H7 (cell line): ENCODE results near the gene RCHY1. TPM values are rescaled to one million over a fixed set of nuclear protein-coding genes. Genes with fewer than 3 reads are reported as not detected.
A peak's percentile ranks its signal among the peaks of the same experiment; 100 is the strongest.

ENCODE experiments used
- DNase-seq: peaks from one replicate; pipeline ENCODE4 v3.0.0; 2012
- H3K27me3 ChIP-seq: 2 replicates; pipeline ENCODE4 v1.6.0; 2011; ENCODE audit warnings: mild to moderate bottlenecking, low read length; ENCODE audit not compliant: control insufficient read depth, insufficient read depth
- H3K36me3 ChIP-seq: replicated peaks from 2 replicates; pipeline ENCODE4 v1.5.1; 2011; ENCODE audit warnings: low read length; ENCODE audit not compliant: control insufficient read depth, insufficient read depth
- H3K4me3 ChIP-seq: 2 replicates; pipeline ENCODE4 v1.5.1; 2011; ENCODE audit warnings: low read depth, mild to moderate bottlenecking, control low read depth, low read length, moderate library complexity; ENCODE audit not compliant: insufficient read depth
- total RNA-seq: library from RNA; depleted of rRNA; stranded (reverse); fragments of >200 nt; shearing (Covaris generic); gene quantifications from 2 replicates; pipeline ENCODE4 v1.2.3, GENCODE V29; 2014

The RCHY1 gene
- total RNA-seq, 1 experiment from 2014 or later: 39.7 TPM

GRCh38 chr4:75499900-75500299 lies 14.3 kb downstream of the RCHY1 start:
- no peak for DNase-seq
- Histone ChIP-seq H3K4me3 (no peak overlapping the region), H3K27me3 (no peaks in the 10 kb centered on the region), H3K36me3 (peaks cover 1% of the 10 kb centered on the region; the same call in 1 of the 2 replicates)

- Histone ChIP-seq H3K4me3 (no peak overlapping the region), H3K27me3 (no peaks in the 10 kb centered on the region), H3K36me3 (peaks cover 1% of the 10 kb centered on the region; the same call in 1 of the 2 replicates)
- DNase-seq: no peak
Measured at GRCh38 chr4:75498041-75498440, 16.2 kb downstream of the RCHY1 start.

GRCh38 chr4:75497133-75497532 lies 17.1 kb downstream of the RCHY1 start:
- Histone ChIP-seq H3K27me3 (no peaks in the 10 kb centered on the region), H3K4me3 (no peak overlapping the region), H3K36me3 (peaks cover 1% of the 10 kb centered on the region)
- DNase-seq: no peak

GRCh38 chr4:75496406-75496805 lies 17.8 kb downstream of the RCHY1 start:
- DNase-seq: no peak
- Histone ChIP-seq H3K27me3 (no peaks in the 10 kb centered on the region), H3K36me3 (peaks cover 2% of the 10 kb centered on the region), H3K4me3 (no peak overlapping the region)

- Histone ChIP-seq H3K4me3 (no peak overlapping the region), H3K27me3 (no peaks in the 10 kb centered on the region), H3K36me3 (peaks cover 2% of the 10 kb centered on the region)
- no peak for DNase-seq
Measured at GRCh38 chr4:75495476-75495875, 18.7 kb downstream of the RCHY1 start.

- H3K36me3 ChIP-seq: peaks cover 2% of the 10 kb centered on the region
- no peak overlapping the region for H3K4me3 ChIP-seq
- H3K27me3 ChIP-seq: no peaks in the 10 kb centered on the region
- DNase-seq: no peak
Measured at GRCh38 chr4:75494563-75494962, 19.6 kb downstream of the RCHY1 start.

GRCh38 chr4:75490155-75490554 lies 24.0 kb downstream of the RCHY1 start:
- Histone ChIP-seq H3K27me3 (no peaks in the 10 kb centered on the region), H3K4me3 (no peak overlapping the region), H3K36me3 (peaks cover 2% of the 10 kb centered on the region)
- DNase-seq: no peak

- H3K36me3 ChIP-seq: peaks cover 7% of the 10 kb centered on the region
- H3K27me3 ChIP-seq: no peaks in the 10 kb centered on the region
- DNase-seq: no peak
- H3K4me3 ChIP-seq: no peak overlapping the region
Measured at GRCh38 chr4:75484190-75484589, 30.0 kb downstream of the RCHY1 start.

GRCh38 chr4:75477201-75477600 lies 37.0 kb downstream of the RCHY1 start:
- Histone ChIP-seq H3K36me3 (peaks cover 5% of the 10 kb centered on the region), H3K27me3 (no peaks in the 10 kb centered on the region), H3K4me3 (no peak overlapping the region)
- no peak for DNase-seq

- no peaks in the 10 kb centered on the region for H3K27me3 ChIP-seq
- no peak for DNase-seq
- H3K4me3 ChIP-seq: no peak overlapping the region
- H3K36me3 ChIP-seq: no peaks in the 10 kb centered on the region
Measured at GRCh38 chr4:75470738-75471137, 43.5 kb downstream of the RCHY1 start.

GRCh38 chr4:75469896-75470295 lies 44.3 kb downstream of the RCHY1 start:
- no peak for DNase-seq
- Histone ChIP-seq H3K4me3 (no peak overlapping the region), H3K36me3 (no peaks in the 10 kb centered on the region), H3K27me3 (no peaks in the 10 kb centered on the region)

- Histone ChIP-seq H3K4me3 (no peak overlapping the region), H3K27me3 (no peaks in the 10 kb centered on the region), H3K36me3 (no peaks in the 10 kb centered on the region)
- DNase-seq: no peak
Measured at GRCh38 chr4:75457365-75457764, 56.8 kb downstream of the RCHY1 start.

GRCh38 chr4:75434105-75434504 lies 80.1 kb downstream of the RCHY1 start:
- no peak for DNase-seq
- H3K27me3 ChIP-seq: no peaks in the 10 kb centered on the region
- no peak overlapping the region for H3K4me3 ChIP-seq
- H3K36me3 ChIP-seq: no peaks in the 10 kb centered on the region

- DNase-seq: peak; percentile 42
- Histone ChIP-seq H3K36me3 (no peaks in the 10 kb centered on the region), H3K4me3 (no peak overlapping the region), H3K27me3 (no peaks in the 10 kb centered on the region)
Measured at GRCh38 chr4:75432683-75433082, 81.5 kb downstream of the RCHY1 start.

GRCh38 chr4:75429208-75429607 lies 85.0 kb downstream of the RCHY1 start:
- no peaks in the 10 kb centered on the region for H3K27me3 ChIP-seq

More at GRCh38 chr4:75429208-75429607, 85.0 kb downstream of the RCHY1 start:
- Histone ChIP-seq H3K36me3 (no peaks in the 10 kb centered on the region), H3K4me3 (no peak overlapping the region)
- no peak for DNase-seq
